Activated T-cell treated with anti-CD3 and anti-CD28 coated beads, Interleukin-2, amount 50 U/mL, for 24 hours (primary cell): ENCODE data around the gene GNAL.
"Not testable (repeated sequence)": the region's sequence is repeated elsewhere in the genome, so short reads cannot be mapped to it uniquely, and the experiment has no call there.

Experiments used
- DNase-seq: peaks from one replicate; pipeline ENCODE4 v3.0.0-alpha.2; 2020
- H3K27ac Mint-ChIP-seq: 2 replicates; pipeline ENCODE4 v1.8.0; 2020; ENCODE audit warnings: mild to moderate bottlenecking, mixed read lengths
- H3K27me3 Mint-ChIP-seq: 2 replicates; pipeline ENCODE4 v1.8.0; 2020; ENCODE audit warnings: mixed read lengths
- H3K36me3 Mint-ChIP-seq: 2 replicates; pipeline ENCODE4 v1.8.0; 2020; ENCODE audit warnings: low read depth, mixed read lengths
- H3K4me1 Mint-ChIP-seq: 2 replicates; pipeline ENCODE4 v1.8.0; 2020; ENCODE audit warnings: low read depth, mixed read lengths
- H3K4me3 Mint-ChIP-seq: 2 replicates; pipeline ENCODE4 v1.8.0; 2020; ENCODE audit warnings: mild to moderate bottlenecking, moderate library complexity, mixed read lengths
- H3K9me3 Mint-ChIP-seq: 2 replicates; pipeline ENCODE4 v1.8.0; 2020; ENCODE audit warnings: mixed read lengths

The GNAL gene

DNA sequence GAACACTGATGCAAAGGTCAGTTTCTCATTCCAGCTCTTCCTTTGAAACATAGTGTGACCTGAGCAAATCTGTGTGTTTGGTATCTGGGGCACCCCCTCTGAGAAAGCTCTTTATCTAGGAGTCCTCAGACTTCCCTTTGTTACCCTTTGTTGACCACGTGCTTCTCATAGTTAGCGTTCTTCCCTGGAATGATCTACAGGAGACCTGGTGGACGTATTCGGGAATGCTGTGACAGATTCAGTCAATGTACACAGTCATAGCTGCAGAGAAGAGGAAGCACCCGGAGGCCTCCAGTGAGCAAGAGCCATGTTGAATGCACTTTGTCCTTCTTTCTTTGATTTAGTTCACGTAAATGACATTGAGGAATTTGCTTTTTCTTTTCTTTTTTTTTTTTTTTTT is 151.4 kb downstream of the GNAL start:
- Mint-ChIP-seq H3K27me3 (no peaks in the 10 kb centered on the region), H3K27ac (no peak overlapping the region), H3K4me1 (no peaks in the 10 kb centered on the region), H3K36me3 (no peaks in the 10 kb centered on the region), H3K9me3 (no peaks in the 10 kb centered on the region), H3K4me3 (no peak overlapping the region)
- DNase-seq: no peak

DNA sequence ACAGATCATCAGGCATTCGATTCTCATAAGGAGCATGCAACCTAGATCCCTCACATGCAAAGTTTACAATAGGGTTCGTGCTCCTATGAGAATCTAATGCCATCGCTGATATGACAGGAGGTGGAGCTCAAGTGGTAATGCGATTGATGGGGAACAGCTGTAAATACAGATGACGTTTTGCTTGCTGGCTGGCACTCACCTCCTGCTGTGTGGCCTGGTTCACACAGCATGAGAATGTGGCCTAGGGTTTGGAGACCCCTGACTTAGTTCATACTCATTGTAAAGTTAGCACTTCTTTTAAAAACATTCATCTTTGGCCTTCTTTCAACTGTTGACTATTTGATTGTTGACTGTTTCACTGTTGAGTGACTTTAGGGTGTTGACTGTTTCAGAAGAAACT is 153.5 kb downstream of the GNAL start:
- Mint-ChIP-seq H3K36me3 (no peaks in the 10 kb centered on the region), H3K4me3 (no peak overlapping the region), H3K27ac (no peak overlapping the region), H3K4me1 (no peaks in the 10 kb centered on the region), H3K9me3 (no peaks in the 10 kb centered on the region), H3K27me3 (no peaks in the 10 kb centered on the region)
- DNase-seq: no peak

DNA sequence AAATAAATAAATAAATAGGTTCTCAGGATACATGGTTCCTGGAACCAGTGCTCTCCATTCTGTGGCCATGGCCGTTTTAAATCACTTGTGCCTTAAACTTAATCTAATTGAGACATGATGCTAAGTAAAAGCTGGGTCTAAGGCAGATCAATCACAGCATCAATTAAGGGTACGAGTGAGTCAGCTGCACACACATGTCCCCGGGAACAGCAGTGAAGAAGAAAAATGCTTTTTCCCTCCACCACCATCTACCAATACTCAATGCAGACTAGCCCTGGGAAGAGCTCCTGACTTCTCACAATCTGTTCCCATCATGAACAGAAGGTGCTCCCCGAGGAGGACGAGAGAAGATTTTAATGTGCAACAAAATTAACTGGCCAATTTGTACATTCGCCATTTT is 155.4 kb downstream of the GNAL start:
- H3K4me1 Mint-ChIP-seq: peaks cover 3% of the 10 kb centered on the region
- H3K27me3 Mint-ChIP-seq: no peaks in the 10 kb centered on the region
- H3K9me3 Mint-ChIP-seq: no peaks in the 10 kb centered on the region
- no peaks in the 10 kb centered on the region for H3K36me3 Mint-ChIP-seq
- DNase-seq: no peak
- H3K27ac Mint-ChIP-seq: no peak overlapping the region
- no peak overlapping the region for H3K4me3 Mint-ChIP-seq

DNA sequence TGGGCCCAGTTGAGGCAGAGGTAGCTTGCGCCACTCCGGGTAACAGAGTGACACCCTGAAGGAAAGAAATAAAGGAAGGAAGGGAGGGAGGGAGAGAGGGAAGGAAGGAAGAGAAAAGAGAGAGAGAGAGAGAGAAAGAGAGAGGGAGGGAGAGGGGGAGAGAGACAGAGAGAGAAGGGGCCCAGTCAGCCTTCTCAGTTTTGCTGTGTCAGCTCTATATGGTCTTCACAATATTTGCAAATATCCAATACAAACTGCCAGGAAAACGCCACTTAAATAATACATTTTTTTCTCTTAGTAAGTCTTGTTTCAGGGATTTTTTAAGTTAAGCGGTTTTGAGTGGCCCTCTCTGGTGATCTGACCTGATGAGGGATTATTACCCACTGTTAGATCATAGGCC is 156.6 kb downstream of the GNAL start:
- Mint-ChIP-seq H3K4me1 (peaks cover 14% of the 10 kb centered on the region), H3K9me3 (no peaks in the 10 kb centered on the region), H3K27me3 (no peaks in the 10 kb centered on the region), H3K27ac (no peak overlapping the region), H3K36me3 (peaks cover under 1% of the 10 kb centered on the region), H3K4me3 (no peak overlapping the region)
- DNase-seq: no peak

DNA sequence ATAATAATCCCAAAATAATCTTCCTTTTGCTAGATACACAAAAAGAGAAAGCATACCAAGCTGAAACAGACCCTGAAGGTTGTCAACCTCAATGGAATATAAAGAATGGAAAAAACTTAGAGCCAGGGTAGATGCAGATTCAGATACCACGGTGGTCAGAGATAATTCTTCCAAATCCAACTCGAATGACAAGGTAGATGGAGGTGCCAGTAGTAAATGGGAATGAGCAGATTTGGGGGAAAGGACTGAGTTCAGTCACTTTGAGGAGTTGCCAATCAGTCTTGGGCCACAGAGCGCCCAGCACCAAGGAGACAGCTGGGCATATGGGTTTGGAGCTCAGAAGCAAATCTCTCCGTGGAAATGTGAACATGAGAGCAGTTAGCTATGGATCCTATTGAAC is 158.7 kb downstream of the GNAL start:
- peaks cover 17% of the 10 kb centered on the region for H3K36me3 Mint-ChIP-seq
- peaks cover 23% of the 10 kb centered on the region for H3K4me1 Mint-ChIP-seq
- H3K4me3 Mint-ChIP-seq: no peak overlapping the region
- H3K27ac Mint-ChIP-seq: peak overlapping the region; percentile 30
- H3K27me3 Mint-ChIP-seq: no peaks in the 10 kb centered on the region
- DNase-seq: no peak
- no peaks in the 10 kb centered on the region for H3K9me3 Mint-ChIP-seq

DNA sequence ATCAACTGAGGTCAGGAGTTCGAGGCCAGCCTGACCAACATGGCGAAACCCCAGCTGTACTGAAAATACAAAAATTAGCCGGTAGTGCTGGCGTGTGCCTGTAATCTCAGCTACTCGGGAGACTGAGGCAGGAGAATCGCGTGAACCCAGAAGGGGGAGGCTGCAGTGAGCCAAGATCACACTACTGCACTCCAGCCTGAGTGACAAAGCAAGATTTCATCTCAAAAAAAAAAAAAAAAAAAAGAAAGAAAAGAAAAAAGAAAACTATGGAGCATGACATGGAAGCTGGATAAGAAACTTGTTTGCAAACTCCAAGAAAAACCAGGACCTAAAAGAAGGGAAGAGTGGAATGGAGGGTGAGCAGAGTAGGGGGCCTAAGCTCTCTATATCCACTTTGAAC is 160.2 kb downstream of the GNAL start:
- peaks cover 25% of the 10 kb centered on the region for H3K36me3 Mint-ChIP-seq
- no peak overlapping the region for H3K4me3 Mint-ChIP-seq
- H3K9me3 Mint-ChIP-seq: no peaks in the 10 kb centered on the region
- peak overlapping the region; percentile 26 for H3K27ac Mint-ChIP-seq
- no peak for DNase-seq
- H3K27me3 Mint-ChIP-seq: no peaks in the 10 kb centered on the region
- peaks cover 37% of the 10 kb centered on the region for H3K4me1 Mint-ChIP-seq

DNA sequence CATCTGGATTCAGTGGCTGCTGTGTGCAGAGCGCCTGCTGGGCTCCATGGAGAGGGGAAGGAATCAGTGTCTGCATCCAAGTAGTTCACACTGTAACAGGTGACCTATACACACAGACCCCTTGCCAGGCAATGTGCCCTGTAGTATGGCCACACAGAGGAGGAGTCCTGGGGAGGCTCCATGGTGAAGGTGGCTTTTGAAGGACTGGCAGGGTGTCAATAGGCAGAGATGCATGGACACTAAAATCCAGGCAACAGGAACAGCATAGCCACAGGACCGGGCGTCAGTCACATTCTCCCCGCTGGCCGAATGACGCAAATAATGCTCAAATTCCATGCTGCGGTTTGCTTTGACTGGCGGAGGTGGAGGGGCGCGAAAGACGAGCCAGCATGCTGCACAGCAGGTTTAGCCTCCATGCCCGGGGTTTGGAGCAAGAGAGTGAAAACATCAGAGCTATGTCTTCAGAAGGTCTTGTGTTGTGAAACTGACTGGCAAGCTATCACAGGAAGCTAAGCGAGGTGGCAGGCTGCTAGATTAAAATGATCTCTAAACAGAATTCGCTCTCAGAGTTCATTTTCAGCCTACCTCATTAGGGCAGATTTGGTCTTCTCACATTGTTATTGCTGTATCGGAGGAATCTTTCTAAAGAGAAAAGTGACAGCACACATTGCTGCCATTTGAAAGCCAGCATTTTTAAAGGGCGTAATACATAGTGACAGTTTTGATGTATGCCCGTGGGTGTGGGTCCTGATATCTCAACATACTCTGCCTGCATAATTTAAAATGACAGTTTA is 161.0 kb downstream of the GNAL start:
- Mint-ChIP-seq H3K36me3 (peaks cover 30% of the 10 kb centered on the region), H3K27ac (peak overlapping the region; percentile 100), H3K9me3 (no peaks in the 10 kb centered on the region), H3K27me3 (no peaks in the 10 kb centered on the region), H3K4me1 (peaks cover 39% of the 10 kb centered on the region), H3K4me3 (peak overlapping the region; percentile 100)
- peak; percentile 64 for DNase-seq

DNA sequence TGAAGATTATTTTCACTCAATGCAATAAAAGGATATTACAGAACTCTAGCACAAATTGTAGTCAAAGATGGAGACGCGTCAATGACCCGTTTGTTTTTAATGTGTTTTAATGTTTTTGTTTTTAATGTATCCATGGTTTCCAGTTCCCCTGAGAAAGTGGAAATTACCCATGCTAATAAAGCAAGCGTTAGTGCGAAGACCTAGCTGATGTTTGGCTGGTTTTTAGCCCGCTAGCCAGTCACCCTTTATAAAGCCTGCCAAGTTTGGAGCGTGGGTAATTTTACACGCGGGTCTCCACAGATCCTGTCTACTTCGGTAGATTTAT is 161.7 kb downstream of the GNAL start:
- H3K27ac Mint-ChIP-seq: peak overlapping the region; percentile 100
- peaks cover 42% of the 10 kb centered on the region for H3K4me1 Mint-ChIP-seq
- no peaks in the 10 kb centered on the region for H3K9me3 Mint-ChIP-seq
- H3K4me3 Mint-ChIP-seq: peak overlapping the region; percentile 100
- peaks cover 34% of the 10 kb centered on the region for H3K36me3 Mint-ChIP-seq
- no peak for DNase-seq
- H3K27me3 Mint-ChIP-seq: no peaks in the 10 kb centered on the region

DNA sequence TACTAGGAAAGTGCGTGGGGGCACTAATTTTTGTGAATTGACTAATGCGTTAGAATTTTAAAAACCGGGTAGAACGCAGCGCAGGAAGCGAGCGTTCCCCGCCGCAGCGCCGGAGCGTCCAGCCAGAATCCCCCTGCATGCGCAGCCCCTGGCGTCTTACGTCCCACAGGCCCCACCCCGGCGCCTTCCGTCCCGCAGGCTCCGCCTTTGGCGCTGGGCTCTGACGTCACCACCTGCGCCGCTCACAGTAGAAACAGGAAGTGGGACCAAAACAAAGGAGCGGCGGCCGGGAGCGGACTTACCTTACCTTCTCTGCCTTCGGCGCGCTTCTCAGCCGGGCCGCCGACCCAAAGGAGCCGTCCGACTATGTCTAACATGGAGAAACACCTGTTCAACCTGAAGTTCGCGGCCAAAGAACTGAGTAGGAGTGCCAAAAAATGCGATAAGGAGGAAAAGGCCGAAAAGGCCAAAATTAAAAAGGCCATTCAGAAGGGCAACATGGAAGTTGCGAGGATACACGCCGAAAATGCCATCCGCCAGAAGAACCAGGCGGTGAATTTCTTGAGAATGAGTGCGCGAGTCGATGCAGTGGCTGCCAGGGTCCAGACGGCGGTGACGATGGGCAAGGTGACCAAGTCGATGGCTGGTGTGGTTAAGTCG is 162.2 kb downstream of the GNAL start, which contains the start of gene CHMP1B:
TSS of gene CHMP1B (plus strand) at position 268 of the 660 bp plus-strand sequence. CDS start at position 367, 99 bp downstream.
- DNase-seq: peak; percentile 99
- no peaks in the 10 kb centered on the region for H3K9me3 Mint-ChIP-seq
- peaks cover 42% of the 10 kb centered on the region for H3K4me1 Mint-ChIP-seq
- peak within 1 kb of the TSS; percentile 100 for H3K4me3 Mint-ChIP-seq
- peaks cover 34% of the 10 kb centered on the region for H3K36me3 Mint-ChIP-seq
- H3K27ac Mint-ChIP-seq: peak within 1 kb of the TSS; percentile 100
- no peaks in the 10 kb centered on the region for H3K27me3 Mint-ChIP-seq

DNA sequence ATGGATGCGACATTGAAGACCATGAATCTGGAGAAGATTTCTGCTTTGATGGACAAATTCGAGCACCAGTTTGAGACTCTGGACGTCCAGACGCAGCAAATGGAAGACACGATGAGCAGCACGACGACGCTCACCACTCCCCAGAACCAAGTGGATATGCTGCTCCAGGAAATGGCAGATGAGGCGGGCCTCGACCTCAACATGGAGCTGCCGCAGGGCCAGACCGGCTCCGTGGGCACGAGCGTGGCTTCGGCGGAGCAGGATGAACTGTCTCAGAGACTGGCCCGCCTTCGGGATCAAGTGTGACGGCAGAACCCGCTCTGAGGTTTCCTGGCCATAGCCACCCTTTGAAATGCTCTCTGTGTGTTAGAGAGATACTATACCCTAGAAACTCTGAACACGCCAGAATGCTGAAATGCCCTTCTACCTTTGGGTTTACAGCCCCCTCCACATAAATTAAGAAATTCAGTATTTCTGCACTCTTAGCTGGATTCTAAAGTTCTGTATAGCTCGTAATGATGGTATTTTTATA is 162.8 kb downstream of the GNAL start:
- peaks cover 43% of the 10 kb centered on the region for H3K4me1 Mint-ChIP-seq

DNA sequence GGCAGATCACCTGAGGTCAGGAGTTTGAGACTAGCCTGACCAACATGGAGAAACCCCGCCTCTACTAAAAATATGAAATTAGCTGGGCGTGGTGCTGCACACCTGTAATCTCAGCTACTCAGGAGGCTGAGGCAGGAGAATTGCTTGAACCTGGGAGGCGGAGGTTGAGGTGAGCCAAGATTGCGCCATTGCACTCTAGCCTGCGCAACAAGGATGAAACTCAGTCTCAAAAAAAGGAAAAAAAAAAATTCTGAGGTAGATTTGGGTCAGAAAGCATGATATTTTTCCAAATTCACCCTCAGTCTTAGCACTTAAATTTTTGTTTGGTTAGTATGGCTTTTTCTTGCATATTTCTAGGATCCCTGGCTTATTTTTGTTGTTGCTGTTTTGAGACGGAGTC is 165.5 kb downstream of the GNAL start:
- H3K27me3 Mint-ChIP-seq, DNase-seq, H3K9me3 Mint-ChIP-seq, H3K4me3 Mint-ChIP-seq: not testable (repeated sequence)
- peaks cover 42% of the 10 kb centered on the region for H3K4me1 Mint-ChIP-seq
- H3K36me3 Mint-ChIP-seq: peaks cover 34% of the 10 kb centered on the region
- peak overlapping the region; percentile 63 for H3K27ac Mint-ChIP-seq

More for the DNA sequence above, 162.8 kb downstream of the GNAL start:
- Mint-ChIP-seq H3K9me3 (no peaks in the 10 kb centered on the region), H3K27me3 (no peaks in the 10 kb centered on the region), H3K4me3 (peak overlapping the region; percentile 100), H3K27ac (peak overlapping the region; percentile 100), H3K36me3 (peaks cover 34% of the 10 kb centered on the region)
- DNase-seq: peak; percentile 60

DNA sequence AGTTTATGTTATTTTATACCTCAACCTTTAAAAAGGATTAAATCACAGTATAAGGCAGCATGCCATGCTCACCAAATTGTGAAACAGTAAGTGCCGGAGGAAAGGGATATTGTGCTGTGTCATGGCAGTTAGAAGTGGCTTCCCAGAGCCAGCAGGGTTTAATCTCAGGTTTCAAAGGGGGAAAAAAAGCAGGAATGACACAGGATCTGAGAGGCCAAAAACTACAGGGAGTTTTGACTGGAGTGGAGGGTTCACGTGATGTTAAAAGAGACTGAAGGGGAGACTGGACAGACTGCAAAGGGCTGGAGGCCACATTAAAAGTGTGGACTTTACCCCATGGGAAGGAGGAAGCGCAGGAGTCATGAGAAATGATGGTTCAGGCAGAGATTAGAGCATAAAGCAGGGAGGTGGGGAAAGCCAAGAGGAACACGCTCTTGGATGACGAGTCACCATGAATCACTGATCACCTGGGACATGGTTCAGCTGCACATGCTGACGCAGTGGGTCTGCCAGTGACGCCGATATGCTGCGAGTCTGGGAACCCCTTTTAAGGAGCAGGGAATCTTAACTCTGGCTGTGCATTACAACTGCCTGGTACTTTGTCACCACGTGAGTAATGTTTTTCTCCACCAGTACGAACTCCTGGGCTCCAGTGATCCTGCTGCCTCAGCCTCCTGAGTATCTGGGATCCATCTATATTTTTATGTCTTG is 168.3 kb downstream of the GNAL start:
- Mint-ChIP-seq H3K4me3 (no peak overlapping the region), H3K9me3 (no peaks in the 10 kb centered on the region), H3K27me3 (no peaks in the 10 kb centered on the region), H3K36me3 (peaks cover 18% of the 10 kb centered on the region), H3K4me1 (peaks cover 32% of the 10 kb centered on the region), H3K27ac (peak overlapping the region; percentile 26)
- no peak for DNase-seq

DNA sequence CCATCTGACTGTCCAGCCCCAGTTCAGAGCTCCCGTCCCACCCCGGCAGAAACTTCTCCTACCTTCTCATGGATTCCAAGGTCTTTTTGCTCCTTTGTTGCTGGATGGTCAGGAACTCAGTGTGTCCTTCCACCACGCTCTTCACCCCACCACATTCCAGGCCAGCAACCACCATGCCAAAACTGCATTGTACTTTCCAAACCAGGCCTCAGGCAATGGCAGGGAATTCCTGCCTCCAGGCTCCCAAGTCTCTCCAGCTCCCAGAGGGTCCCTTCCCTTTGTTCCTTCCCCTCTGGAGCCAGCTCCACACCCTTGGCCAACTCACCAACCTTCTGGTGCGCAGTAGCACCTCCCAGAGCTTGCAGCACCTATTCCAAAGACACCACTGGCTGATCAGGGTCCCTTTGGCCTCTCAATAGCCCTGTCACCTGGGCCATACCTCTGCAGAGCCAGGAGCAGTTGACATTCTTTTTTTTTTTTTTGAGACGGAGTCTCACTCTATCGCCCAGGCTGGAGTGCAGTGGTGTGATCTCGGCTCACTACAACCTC is 170.3 kb downstream of the GNAL start:
- H3K27ac Mint-ChIP-seq: peak overlapping the region; percentile 40
- no peak overlapping the region for H3K4me3 Mint-ChIP-seq
- peak; percentile 9 for DNase-seq
- peaks cover 16% of the 10 kb centered on the region for H3K4me1 Mint-ChIP-seq
- H3K36me3 Mint-ChIP-seq: peaks cover 9% of the 10 kb centered on the region
- no peaks in the 10 kb centered on the region for H3K27me3 Mint-ChIP-seq
- H3K9me3 Mint-ChIP-seq: no peaks in the 10 kb centered on the region

DNA sequence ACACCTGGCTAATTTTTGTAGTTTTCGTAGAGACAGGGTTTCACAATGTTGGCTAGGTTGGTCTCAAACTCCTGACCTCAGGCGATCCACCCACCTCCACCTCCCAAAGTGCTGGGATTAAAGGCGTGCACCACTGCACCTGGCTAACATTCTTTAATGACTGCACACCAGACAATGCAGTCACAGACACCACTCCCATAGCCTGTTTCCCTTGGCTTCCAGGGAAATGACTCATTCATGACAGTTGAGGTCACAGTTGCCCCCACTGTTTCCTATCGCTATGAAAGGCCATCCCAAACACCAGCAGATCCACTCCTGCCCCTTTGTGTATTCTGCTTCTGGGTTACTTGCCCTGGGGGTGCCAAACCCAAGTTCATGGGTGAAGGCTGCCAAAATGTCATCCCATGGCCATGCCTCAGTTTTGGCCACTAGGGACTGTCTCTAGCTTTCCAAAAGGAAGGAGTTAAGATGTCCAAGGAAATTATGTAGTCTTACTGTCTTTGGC is 170.9 kb downstream of the GNAL start:
- H3K27me3 Mint-ChIP-seq: no peaks in the 10 kb centered on the region
- H3K4me1 Mint-ChIP-seq: peaks cover 14% of the 10 kb centered on the region
- H3K4me3 Mint-ChIP-seq: no peak overlapping the region
- peak; percentile 14 for DNase-seq
- peaks cover 5% of the 10 kb centered on the region for H3K36me3 Mint-ChIP-seq
- H3K9me3 Mint-ChIP-seq: no peaks in the 10 kb centered on the region
- no peak overlapping the region for H3K27ac Mint-ChIP-seq
